NCI-H2107 (cell line): Measurements from ENCODE around the gene TMPRSS2.
A peak's percentile ranks its signal among the peaks of the same experiment; 100 is the strongest.
"Not testable (repeated sequence)": the region's sequence is repeated elsewhere in the genome, so short reads cannot be mapped to it uniquely, and the experiment has no call there.

Experiments
- DNase-seq: peaks from one replicate; lab custom pipeline; 2025; lab: John Stamatoyannopoulos, UW

The TMPRSS2 gene

DNA sequence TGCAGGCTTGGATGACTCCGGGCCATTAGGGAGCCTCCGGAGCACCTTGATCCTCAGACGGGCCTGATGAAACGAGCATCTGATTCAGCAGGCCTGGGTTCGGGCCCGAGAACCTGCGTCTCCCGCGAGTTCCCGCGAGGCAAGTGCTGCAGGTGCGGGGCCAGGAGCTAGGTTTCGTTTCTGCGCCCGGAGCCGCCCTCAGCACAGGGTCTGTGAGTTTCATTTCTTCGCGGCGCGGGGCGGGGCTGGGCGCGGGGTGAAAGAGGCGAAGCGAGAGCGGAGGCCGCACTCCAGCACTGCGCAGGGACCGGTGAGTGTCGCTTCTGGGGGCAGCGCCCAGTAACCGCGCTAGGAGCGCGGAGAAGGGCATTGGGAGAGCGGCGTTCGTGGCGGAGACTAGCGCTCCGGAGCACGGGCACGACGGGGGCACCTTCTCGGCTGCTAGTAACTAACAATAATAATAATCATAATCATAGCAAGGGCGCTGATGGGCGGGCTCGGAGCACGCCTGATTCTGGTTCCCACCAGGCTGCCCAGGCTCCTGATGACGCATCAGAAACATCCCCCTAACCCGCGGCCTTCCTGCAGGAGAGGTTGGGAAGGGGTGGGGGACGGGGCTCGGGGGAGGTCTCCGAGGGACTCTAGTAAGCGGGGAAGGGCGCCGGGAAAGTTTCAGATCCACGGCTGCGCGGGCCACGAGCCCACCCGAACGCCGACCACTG is 81.8 kb downstream of the TMPRSS2 start, which contains the start of gene MX1:
Gene MX1 (plus strand): TSS at position 286 of the 722 bp plus-strand sequence. CDS start 5,832 bp downstream, outside the sequence.
- peak; percentile 49 for DNase-seq

DNA sequence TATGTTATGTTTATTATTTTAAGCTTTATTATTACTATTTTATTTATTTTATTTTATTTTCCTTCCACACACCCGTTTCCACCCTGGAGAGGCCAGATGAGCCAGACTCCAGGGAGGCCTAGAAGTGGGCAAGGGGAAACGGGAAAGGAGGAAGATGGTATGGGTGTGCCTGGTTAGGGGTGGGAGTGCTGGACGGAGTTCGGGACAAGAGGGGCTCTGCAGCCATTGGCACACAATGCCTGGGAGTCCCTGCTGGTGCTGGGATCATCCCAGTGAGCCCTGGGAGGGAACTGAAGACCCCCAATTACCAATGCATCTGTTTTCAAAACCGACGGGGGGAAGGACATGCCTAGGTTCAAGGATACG is 82.4 kb downstream of the TMPRSS2 start:
- DNase-seq = no peak

DNA sequence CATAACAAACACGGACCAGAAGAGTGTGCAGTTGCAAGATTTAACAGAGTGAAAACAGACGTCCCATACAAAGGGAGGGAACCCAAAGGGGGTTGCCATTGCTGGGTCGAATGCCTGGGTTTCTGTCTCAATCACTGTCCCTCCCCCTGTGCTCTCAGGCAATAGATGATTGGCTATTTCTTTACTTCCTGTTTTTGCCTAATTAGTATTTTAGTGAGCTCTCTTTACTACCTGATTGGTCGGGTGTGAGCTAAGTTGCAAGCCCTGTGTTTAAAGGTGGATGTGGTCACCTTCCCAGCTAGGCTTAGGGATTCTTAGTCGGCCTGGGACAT is 84.7 kb downstream of the TMPRSS2 start:
- DNase-seq = not testable (repeated sequence)

DNA sequence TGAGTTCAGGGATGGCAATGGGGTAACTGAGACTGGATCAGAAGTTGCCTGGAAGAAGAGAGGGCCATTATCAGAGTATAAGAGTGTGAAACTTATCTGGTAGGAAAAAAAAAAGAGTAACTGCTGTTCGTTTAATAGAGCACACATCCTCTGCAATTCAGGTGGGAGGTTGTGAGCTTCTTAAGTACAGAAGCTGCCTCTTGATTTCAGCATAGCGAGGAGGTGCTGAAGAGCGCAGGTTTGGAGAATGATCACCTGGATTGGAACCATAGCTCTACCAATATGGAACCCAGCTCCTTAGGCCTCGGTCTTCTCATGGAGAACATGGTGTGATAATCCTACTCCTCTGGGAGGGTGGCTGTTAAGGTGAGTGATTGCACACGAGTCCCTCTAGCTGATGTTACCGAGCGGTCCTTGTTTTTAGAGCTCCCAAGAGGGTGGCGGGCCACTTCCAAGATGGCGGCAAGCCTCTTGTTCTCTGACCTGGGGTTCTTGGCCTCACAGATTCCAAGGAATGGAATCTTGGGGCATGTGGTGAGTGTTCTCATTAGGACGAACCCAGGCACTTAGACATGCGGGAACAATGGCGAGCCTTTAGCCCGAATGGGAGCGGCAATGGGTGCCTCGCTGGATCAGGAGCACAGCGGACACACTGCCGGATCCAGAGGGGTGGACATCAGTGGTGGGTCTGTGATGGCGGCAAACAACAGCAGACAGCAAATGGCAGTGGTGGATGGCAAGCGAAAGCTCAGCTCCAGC is 85.2 kb downstream of the TMPRSS2 start:
- DNase-seq = no peak

DNA sequence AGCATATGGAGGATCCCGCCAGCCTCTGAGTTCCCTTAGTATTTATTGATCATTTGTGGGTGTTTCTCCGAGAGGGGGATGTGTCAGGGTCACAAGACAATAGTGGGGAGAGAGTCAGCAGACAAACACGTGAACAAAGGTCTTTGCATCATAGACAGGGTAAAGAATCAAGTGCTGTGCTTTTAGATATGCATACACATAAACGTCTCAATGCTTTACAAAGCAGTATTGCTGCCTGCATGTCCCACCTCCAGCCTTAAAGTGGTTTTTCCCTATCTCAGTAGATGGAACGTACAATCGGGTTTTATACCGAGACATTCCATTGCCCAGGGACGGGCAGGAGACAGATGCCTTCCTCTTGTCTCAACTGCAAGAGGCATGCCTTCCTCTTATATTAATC is 87.0 kb downstream of the TMPRSS2 start:
- not testable (repeated sequence) for DNase-seq

DNA sequence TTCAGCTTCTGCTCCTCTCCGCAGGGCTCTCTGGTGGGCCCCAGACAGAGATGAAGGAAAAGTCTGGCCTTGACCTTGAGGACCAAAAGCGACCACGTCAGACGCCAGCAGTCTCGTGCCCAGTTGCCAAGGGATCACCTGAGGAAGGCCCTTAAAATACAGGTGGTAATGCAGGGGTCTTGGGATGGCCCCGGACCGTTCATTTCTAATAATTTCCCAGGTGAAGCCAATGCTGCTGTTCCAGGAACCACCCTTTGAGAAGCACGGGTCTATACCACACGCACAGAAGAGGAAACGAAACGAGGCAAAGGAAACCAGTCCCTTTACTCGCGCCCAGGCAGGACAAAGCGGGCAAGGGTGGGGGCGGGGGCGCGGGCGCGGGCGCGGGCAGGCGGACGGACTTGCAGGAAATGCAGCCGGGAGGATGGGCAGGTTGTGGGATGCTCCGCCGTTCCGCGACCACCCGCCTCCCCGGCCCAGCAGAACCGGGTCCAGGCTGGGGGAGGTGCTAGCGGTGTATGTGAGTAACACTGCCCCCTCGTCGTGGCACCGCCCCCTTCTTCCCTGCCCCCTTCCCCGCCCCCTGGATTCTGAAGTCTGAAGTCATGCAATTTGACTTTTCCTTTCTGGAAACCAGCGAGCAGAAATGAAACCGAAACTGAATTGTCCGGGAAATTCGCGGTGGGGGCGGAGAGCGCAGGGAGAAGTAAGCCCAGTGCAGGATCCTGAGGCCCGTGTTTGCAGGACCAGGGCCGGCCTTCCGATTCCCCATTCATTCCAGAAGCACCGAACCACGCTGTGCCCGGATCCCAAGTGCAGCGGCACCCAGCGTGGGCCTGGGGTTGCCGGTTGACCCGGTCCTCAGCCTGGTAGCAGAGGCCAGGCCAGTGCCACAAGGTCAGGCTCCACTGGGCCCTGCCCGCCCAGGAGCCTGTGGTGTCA is 87.8 kb downstream of the TMPRSS2 start:
- DNase-seq = peak; percentile 56

DNA sequence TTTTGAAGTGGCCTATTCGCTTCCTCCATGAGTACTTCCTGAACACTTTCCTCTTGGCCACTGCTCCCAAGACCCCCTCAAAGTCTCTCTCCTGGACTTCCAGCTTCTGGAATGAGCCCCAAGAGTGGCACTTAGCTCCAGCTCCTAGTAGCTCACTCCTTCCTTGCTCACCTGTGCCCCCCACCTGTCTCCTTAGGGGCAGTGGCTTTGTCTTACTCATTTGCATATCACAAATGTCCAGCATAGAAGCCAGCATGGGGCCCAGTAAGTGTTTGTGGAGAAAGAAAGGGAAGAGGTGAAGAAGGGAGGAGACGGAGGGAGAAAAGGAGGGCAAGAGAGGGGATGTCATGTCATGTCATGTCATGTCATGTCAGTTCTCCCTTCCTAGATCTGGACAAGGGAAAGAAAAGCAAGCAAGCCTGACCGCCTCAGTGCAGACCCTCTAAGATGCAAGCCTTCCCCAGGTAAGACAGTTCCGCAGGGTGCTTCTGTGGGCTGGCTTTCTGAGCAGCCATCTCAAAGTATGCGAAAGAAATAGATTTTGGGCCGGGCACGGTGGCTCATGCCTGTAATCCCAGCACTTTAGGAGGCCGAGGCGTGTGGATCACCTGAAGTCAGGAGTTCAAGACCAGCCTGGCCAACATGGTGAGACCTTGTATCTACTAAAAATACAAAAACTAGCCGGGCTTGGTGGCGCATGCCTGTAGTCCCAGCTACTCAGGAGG is 88.8 kb downstream of the TMPRSS2 start:
- DNase-seq = no peak

DNA sequence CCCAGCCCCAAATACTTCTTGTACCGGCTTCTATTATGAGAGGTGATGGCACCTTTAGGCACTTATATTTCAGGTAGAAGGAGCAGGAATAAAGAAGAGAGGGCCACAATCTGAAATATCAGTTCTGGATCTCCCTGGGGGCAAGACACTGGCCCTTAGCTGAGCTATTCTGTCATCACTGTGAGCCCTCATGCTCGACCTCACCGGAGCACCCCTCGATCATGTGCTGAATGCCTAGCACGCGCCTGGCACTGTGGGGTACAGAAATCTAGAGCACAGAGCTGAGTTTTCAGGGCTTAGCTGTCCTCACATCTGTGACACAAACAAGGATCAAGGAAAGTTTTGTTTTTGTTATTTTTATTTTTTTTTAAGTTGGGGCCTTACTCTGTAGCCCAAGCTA is 89.6 kb downstream of the TMPRSS2 start:
- DNase-seq = no peak

DNA sequence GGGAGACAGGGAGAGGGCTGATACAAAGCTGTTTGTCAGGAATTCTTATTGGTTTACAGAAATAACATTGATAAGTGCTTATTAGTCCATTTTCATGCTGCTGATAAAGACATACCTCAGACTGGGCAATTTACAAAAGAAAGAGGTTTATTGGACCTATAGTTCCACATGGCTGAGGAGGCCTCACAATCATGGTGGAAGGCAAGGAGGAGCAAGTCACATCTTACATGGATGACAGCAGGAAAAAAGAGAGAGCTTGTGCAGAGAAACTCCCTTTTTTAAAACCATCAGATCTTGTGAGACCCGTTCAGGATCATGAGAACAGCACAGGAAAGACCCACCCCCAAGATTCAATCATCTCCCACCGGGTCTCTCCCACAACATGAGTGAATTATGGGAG is 90.5 kb downstream of the TMPRSS2 start:
- not testable (repeated sequence) for DNase-seq
